Loucy (cell line): ENCODE results near the gene TMEM117.

Experiments
- H2AFZ ChIP-seq: fragments of 200-600 bp; sonication (generic); 2 replicates; pipeline ENCODE4 v1.6.0; 2016; ENCODE audit warnings: antibody characterized with exemption, mild to moderate bottlenecking, low read length, moderate library complexity
- H3F3A ChIP-seq: fragments of 200-600 bp; 2 replicates; pipeline ENCODE4 v1.6.0; 2016; ENCODE audit warnings: antibody characterized with exemption, low read depth, mild to moderate bottlenecking
- H3K27me3 ChIP-seq: fragments of 200-600 bp; sonication (generic); 2 replicates; pipeline ENCODE4 v1.6.1; 2014; ENCODE audit warnings: low read length, mild to moderate bottlenecking; ENCODE audit not compliant: insufficient read depth, poor library complexity, severe bottlenecking
- H3K36me3 ChIP-seq: fragments of 200-600 bp; sonication (generic); 2 replicates; pipeline ENCODE4 v1.6.1; 2016; ENCODE audit warnings: low read length; ENCODE audit not compliant: insufficient read depth
- H3K4me1 ChIP-seq: fragments of 200-600 bp; sonication (generic); 2 replicates; pipeline ENCODE4 v1.5.1; 2014; ENCODE audit warnings: low read length, mild to moderate bottlenecking; ENCODE audit not compliant: insufficient read depth, poor library complexity, severe bottlenecking
- H3K4me2 ChIP-seq: fragments of 200-600 bp; sonication (generic); 2 replicates; pipeline ENCODE4 v1.6.0; 2014; ENCODE audit warnings: antibody characterized with exemption, low read length, low read depth, mild to moderate bottlenecking; ENCODE audit not compliant: poor library complexity, severe bottlenecking
- H3K4me3 ChIP-seq: fragments of 200-600 bp; sonication (generic); 2 replicates; pipeline ENCODE4 v1.5.1; 2014; ENCODE audit warnings: low read length, mild to moderate bottlenecking, mixed read lengths; ENCODE audit not compliant: poor library complexity, severe bottlenecking
- H3K79me2 ChIP-seq: fragments of 200-600 bp; sonication (generic); 2 replicates; pipeline ENCODE4 v1.6.1; 2014; ENCODE audit warnings: low read length; ENCODE audit not compliant: insufficient read depth
- H3K9ac ChIP-seq: fragments of 200-600 bp; sonication (generic); 2 replicates; pipeline ENCODE4 v1.6.0; 2014; ENCODE audit warnings: mild to moderate bottlenecking, low read depth, low read length, moderate library complexity; ENCODE audit not compliant: poor library complexity, severe bottlenecking
- H3K9me2 ChIP-seq: fragments of 200-600 bp; sonication (generic); replicated peaks from 2 replicates; pipeline ENCODE4 v1.6.1; 2016; ENCODE audit warnings: low read depth, low read length, mixed read lengths
- H3K9me3 ChIP-seq: fragments of 200-600 bp; sonication (generic); 2 replicates; pipeline ENCODE4 v1.6.1; 2014; ENCODE audit warnings: mild to moderate bottlenecking, antibody characterized with exemption, low read length, low read depth; ENCODE audit not compliant: insufficient read depth
- H4K20me1 ChIP-seq: fragments of 200-600 bp; sonication (generic); 2 replicates; pipeline ENCODE4 v1.6.0; 2014; ENCODE audit warnings: antibody characterized with exemption, low read length, mild to moderate bottlenecking; ENCODE audit not compliant: insufficient read depth, poor library complexity, severe bottlenecking
- CTCF ChIP-seq: fragments of 200-600 bp; sonication (generic); conservative IDR thresholded peaks from 2 replicates; pipeline ENCODE4 v1.5.1; 2014; ENCODE audit warnings: mild to moderate bottlenecking, antibody characterized with exemption, low read length
- EZH2phosphoT487 ChIP-seq: fragments of 200-600 bp; IDR thresholded peaks from 2 replicates; pipeline ENCODE4 v1.6.1; 2018; ENCODE audit warnings: antibody characterized with exemption, mild to moderate bottlenecking, moderate library complexity, borderline replicate concordance

Gene TMEM117

GRCh38 chr12:44389896-44390295, 554.0 kb downstream of the TMEM117 start:
- H3K4me2 ChIP-seq, result no peak overlapping the region
- no peaks in the 10 kb centered on the region for H3K79me2 ChIP-seq
- no peaks in the 10 kb centered on the region for H3F3A ChIP-seq
- H3K4me1 ChIP-seq, result no peaks in the 10 kb centered on the region
- H4K20me1 ChIP-seq, result no peaks in the 10 kb centered on the region
- H3K36me3 ChIP-seq, result no peaks in the 10 kb centered on the region
- no peak overlapping the region for H2AFZ ChIP-seq
- TF ChIP-seq CTCF, result no peak
- no peak for TF ChIP-seq EZH2phosphoT487
- H3K9ac ChIP-seq, result no peak overlapping the region
- no peaks in the 10 kb centered on the region for H3K27me3 ChIP-seq
- H3K4me3 ChIP-seq, result no peak overlapping the region
- no peaks in the 10 kb centered on the region for H3K9me3 ChIP-seq
- H3K9me2 ChIP-seq, result no peaks in the 10 kb centered on the region

- no peaks in the 10 kb centered on the region for H3K9me2 ChIP-seq
- H3K27me3 ChIP-seq, result no peaks in the 10 kb centered on the region
- no peak for TF ChIP-seq EZH2phosphoT487
- no peak for TF ChIP-seq CTCF
- H3K4me2 ChIP-seq, result no peak overlapping the region
- no peak overlapping the region for H3K4me3 ChIP-seq
- H2AFZ ChIP-seq, result no peak overlapping the region
- no peaks in the 10 kb centered on the region for H3K4me1 ChIP-seq
- no peaks in the 10 kb centered on the region for H3K9me3 ChIP-seq
- no peaks in the 10 kb centered on the region for H3K36me3 ChIP-seq
- no peaks in the 10 kb centered on the region for H3K79me2 ChIP-seq
- no peak overlapping the region for H3K9ac ChIP-seq
- no peaks in the 10 kb centered on the region for H4K20me1 ChIP-seq
- H3F3A ChIP-seq, result no peaks in the 10 kb centered on the region
Observed at GRCh38 chr12:44397631-44398030, 561.8 kb downstream of the TMEM117 start.

GRCh38 chr12:44403185-44403584, 567.3 kb downstream of the TMEM117 start:
- no peak for TF ChIP-seq EZH2phosphoT487
- TF ChIP-seq CTCF, result no peak
- H3F3A ChIP-seq, result no peaks in the 10 kb centered on the region

More at GRCh38 chr12:44403185-44403584, 567.3 kb downstream of the TMEM117 start:
- H2AFZ ChIP-seq, result no peak overlapping the region
- no peaks in the 10 kb centered on the region for H3K4me1 ChIP-seq
- no peaks in the 10 kb centered on the region for H3K36me3 ChIP-seq
- H3K9me2 ChIP-seq, result no peaks in the 10 kb centered on the region
- H3K4me3 ChIP-seq, result no peak overlapping the region
- no peaks in the 10 kb centered on the region for H3K27me3 ChIP-seq
- H3K9ac ChIP-seq, result no peak overlapping the region
- no peak overlapping the region for H3K4me2 ChIP-seq
- H3K9me3 ChIP-seq, result no peaks in the 10 kb centered on the region
- H4K20me1 ChIP-seq, result no peaks in the 10 kb centered on the region
- H3K79me2 ChIP-seq, result no peaks in the 10 kb centered on the region
